Measurements from ENCODE around the gene SP140.

GRCh38 chr2:230230496-230231200, 5.1 kb downstream of the SP140 start:
- TF ChIP-seq CTCF (IDR thresholded peaks at IDR 0.05) (no peak), EZH2 (IDR thresholded peaks at IDR 0.05) (no peak)

Data from neural progenitor cell (in vitro differentiated cells).